Neural cell (in vitro differentiated cells): Measurements from ENCODE around the gene PRMT9.

ENCODE experiments used
- EP300 ChIP-seq: fragments of 450-650 bp; conservative IDR thresholded peaks from 2 replicates; pipeline ENCODE4 v1.6.1; 2014; ENCODE audit warnings: antibody characterized with exemption, mild to moderate bottlenecking, moderate library complexity; ENCODE audit not compliant: poor library complexity, severe bottlenecking
- EZH2 ChIP-seq: fragments of 200-600, 300-800 bp; shearing (Covaris generic), sonication (generic); IDR thresholded peaks from 2 replicates; pipeline ENCODE4 v1.6.1; 2014; ENCODE audit warnings: antibody characterized with exemption, low read length, borderline replicate concordance, mild to moderate bottlenecking; ENCODE audit not compliant: insufficient read depth, poor library complexity, severe bottlenecking
- MXI1 ChIP-seq: fragments of 450-650 bp; conservative IDR thresholded peaks from 2 replicates; pipeline ENCODE4 v1.6.1; 2014; ENCODE audit warnings: antibody characterized with exemption, mild to moderate bottlenecking; ENCODE audit not compliant: poor library complexity, severe bottlenecking
- POLR2AphosphoS5 ChIP-seq: IDR thresholded peaks from 2 replicates; pipeline ENCODE4 v1.6.1; 2012
- RAD21 ChIP-seq: fragments of 450-650 bp; conservative IDR thresholded peaks from 2 replicates; pipeline ENCODE4 v1.6.1; 2014; ENCODE audit warnings: antibody characterized with exemption, mild to moderate bottlenecking, moderate library complexity
- REST ChIP-seq: IDR thresholded peaks from 2 replicates; pipeline ENCODE4 v1.6.1; 2012; ENCODE audit warnings: borderline replicate concordance
- SMC3 ChIP-seq: fragments of 450-650 bp; conservative IDR thresholded peaks from 2 replicates; pipeline ENCODE4 v1.6.1; 2014; ENCODE audit warnings: antibody characterized with exemption, mild to moderate bottlenecking, moderate library complexity; ENCODE audit not compliant: poor library complexity
- TAF1 ChIP-seq: IDR thresholded peaks from 2 replicates; pipeline ENCODE4 v1.6.1; 2012; ENCODE audit warnings: low read depth
- TF ChIP-seq, protein P1 (sequence below): fragments of 450-650 bp; IDR thresholded peaks from 2 replicates; pipeline ENCODE4 v1.5.1; 2014; ENCODE audit warnings: antibody characterized with exemption, mild to moderate bottlenecking, moderate library complexity; ENCODE audit not compliant: poor library complexity, severe bottlenecking

- TF ChIP-seq EZH2 (no peak), POLR2AphosphoS5 (no peak), EP300 (no peak), MXI1 (no peak), TAF1 (no peak), REST (no peak), RAD21 (no peak), SMC3 (no peak)
- TF ChIP-seq, protein P1, sequence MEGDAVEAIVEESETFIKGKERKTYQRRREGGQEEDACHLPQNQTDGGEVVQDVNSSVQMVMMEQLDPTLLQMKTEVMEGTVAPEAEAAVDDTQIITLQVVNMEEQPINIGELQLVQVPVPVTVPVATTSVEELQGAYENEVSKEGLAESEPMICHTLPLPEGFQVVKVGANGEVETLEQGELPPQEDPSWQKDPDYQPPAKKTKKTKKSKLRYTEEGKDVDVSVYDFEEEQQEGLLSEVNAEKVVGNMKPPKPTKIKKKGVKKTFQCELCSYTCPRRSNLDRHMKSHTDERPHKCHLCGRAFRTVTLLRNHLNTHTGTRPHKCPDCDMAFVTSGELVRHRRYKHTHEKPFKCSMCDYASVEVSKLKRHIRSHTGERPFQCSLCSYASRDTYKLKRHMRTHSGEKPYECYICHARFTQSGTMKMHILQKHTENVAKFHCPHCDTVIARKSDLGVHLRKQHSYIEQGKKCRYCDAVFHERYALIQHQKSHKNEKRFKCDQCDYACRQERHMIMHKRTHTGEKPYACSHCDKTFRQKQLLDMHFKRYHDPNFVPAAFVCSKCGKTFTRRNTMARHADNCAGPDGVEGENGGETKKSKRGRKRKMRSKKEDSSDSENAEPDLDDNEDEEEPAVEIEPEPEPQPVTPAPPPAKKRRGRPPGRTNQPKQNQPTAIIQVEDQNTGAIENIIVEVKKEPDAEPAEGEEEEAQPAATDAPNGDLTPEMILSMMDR: no peak
Observed at GRCh38 chr4:147626903-147627302, 57.1 kb downstream of the PRMT9 start.
